T47D (cell line): ENCODE measurements around the gene PKN1.

Source experiments
- DNase-seq, 2 experiments: peaks; one replicate each; pipeline versions ENCODE4 v3.0.0 to v3.0.0-alpha.2; 2011 to 2012; ENCODE audit warnings: low read depth in 1 of 2, low spot score in 1 of 2
- JUND ChIP-seq: IDR thresholded peaks from 2 replicates; pipeline ENCODE4 v1.6.1; 2012; ENCODE audit warnings: low read depth
- in situ Hi-C: cut with HindIII; loops from 2 replicates; pipeline ENCODE4 v1.10.0; 2016; ENCODE audit warnings: low sequenced_read_pairs, low pct_unique_long_range_greater_than_20kb

Gene PKN1

DNA sequence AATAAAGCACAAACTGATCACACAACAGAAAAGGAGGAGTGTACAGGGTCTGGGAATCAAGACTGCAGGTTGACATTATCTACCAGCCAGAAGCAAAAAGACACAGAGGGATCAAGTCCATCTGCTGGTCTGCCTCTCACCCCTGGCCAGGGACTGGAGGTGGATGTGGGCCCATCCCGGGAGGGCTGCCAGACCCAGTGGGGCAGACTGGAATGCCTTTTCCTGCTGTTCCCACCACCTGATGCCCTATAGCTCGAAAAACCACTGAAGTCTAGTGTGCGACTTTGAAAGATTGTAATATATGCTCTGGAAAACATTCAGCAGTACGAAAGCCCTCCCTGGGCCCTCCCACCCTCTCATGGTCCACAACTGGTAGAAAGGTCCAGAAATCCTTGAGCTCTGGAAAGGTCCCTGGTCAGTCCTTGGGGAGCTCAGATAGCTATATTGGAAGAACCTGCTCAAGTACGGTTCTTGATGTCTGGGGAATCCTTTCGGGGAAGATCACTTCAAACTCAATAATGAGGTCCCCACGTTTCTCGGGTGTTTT is 82.5 kb downstream of the PKN1 start:
- TF ChIP-seq JUND: no peak
- no peak for DNase-seq
- in situ Hi-C loops: no loop called here

DNA sequence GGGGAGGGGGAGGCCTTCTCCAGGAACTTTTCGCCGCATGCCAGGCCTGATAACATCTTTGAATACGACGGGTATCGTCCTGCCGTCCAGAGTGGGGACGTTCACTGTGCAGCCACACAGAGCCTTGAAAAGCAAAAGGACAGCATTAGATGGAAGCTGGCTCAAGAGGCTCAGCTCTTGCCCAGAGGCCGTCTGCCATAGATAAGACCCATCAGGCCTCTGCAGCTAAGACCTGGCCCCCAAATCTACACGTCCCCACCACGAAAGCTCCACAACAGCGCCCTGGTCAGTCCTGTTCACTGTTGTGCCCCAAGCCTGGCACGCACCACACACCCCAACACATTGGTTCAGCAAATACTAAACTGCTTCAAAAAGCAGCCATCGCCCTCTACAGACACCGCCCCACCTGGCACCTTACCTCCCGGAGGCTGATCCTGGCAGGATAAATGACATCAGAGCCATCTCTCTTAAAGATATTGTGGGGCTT is 83.0 kb downstream of the PKN1 start:
- in situ Hi-C loops: no loop called here
- DNase-seq: no peak
- TF ChIP-seq JUND: no peak

DNA sequence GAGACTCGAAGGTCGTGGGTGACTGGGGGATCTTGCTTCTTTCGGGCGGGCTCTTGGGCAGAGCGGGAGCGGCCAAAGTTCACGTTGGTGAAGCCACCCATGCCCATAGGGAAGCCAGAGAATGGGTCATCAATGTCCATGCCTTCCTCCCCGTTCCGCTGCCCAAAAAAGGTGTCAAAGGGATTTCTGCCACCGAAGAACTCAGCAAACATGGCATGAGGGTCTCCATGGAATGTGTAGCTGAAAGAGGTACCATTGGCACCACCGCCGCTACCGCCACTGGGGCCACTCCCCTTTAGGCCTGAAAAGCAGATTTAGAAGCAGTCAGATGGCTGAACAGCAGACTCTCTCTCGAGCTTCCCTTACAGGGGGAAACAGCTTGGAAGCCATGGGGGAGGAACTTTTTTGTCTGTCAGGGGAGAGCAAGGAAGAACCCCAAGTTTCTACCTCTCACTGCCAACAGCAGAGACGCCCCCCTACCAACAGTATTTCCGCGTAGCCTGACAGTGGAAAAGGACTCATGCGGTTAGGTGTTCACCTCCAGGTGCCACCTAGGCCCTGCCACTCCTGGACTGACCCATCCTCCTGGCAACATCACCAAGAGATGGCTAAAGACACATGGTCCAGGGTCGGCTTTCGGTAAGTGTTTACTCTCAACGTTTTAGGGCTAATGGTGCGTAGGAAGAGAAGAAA is 83.8 kb downstream of the PKN1 start:
- TF ChIP-seq JUND: no peak
- no peak for DNase-seq
- in situ Hi-C loops: no loop called here

DNA sequence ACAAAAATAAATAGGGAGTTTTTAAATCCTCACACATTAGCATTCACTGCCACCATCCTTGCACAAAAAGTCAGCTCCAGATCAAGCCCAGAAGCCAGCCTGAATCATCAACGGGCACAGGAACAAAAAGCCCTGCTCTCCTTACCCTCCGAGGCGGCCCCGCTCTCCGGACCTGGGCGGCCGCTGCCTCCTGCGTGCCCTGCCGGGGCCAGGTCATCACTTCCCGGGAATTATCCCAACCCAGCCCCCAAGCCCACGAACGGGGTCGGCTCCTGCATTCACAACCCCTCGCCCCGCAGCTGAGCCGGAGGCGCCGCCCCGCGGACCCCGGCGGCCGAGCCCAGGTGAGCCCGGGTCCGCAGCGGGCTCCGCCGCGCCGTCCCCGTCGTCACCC is 84.3 kb downstream of the PKN1 start:
- in situ Hi-C loops: no loop called here
- no peak for DNase-seq
- no peak for TF ChIP-seq JUND

DNA sequence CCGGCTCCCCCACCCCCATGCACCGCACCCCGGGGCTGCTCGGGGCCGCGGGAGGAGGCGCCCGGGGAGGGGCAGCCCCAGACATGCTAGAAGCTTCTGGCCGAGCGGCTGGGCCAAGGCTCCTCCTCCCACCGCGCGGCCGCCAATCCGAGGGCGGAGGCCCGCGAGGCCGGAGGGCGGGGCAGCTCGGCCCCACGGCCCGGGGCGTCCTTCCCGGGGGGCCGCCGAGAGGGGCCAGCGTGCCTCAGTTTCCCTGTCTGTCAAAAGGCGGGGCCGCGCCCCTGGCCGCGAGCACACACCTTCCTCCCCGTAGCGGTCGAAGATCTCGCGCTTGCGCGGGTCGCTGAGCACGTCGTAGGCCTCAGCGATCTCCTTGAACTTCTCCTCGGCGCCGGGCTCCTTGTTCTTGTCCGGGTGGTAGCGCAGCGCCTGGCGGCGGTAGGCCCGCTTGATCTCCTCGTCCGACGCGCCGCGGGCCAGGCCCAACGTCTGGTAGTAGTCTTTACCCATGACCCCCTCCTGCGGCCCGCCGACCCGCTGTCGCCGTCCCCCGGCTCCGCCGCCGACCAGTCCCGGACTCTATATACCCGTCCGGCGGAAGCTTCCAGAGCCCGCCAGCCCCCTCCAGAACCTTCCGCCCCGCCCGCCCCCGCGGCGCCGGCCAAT is 84.9 kb downstream of the PKN1 start, which contains the start of gene DNAJB1:
Gene DNAJB1, minus strand, starts transcription at position 558 of the 666 bp plus-strand sequence. Its CDS starts 48 bp downstream, at position 510.
- in situ Hi-C loops: no loop called here
- TF ChIP-seq JUND: no peak

DNA sequence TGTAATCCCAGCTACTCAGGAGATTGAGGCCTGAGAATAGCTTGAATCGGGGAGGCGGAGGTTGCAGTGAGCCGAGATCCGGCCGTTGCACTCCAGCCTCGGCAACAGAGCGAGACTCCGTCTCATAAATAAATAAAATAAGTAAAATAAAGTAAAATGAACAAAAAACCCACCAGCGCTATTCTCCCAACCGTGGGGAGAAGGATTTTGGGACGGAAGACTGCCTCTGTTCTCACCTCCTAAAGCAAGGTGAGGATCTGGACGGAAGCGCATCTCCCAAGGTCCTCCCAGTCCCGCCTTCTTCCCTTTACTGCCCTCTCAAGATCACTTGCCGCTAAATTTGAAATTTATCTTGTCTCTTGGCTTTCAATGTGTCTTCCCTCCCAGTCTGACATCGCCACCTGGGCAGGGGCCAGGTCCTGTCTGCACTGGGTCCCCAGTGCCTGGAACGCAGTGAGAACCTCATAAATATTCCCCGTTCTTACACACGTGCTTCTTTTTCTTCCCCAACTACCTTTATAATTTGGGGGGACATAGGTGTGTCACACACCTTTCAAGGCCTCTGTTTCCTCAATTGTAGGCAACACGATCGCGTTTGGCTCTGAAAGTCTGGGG is 86.2 kb downstream of the PKN1 start:
- DNase-seq: no peak
- TF ChIP-seq JUND: no peak
- in situ Hi-C loops: no loop called here

More for the DNA sequence above, 84.9 kb downstream of the PKN1 start, which contains the start of gene DNAJB1:
- DNase-seq: peak; percentile 77 to 81

DNA sequence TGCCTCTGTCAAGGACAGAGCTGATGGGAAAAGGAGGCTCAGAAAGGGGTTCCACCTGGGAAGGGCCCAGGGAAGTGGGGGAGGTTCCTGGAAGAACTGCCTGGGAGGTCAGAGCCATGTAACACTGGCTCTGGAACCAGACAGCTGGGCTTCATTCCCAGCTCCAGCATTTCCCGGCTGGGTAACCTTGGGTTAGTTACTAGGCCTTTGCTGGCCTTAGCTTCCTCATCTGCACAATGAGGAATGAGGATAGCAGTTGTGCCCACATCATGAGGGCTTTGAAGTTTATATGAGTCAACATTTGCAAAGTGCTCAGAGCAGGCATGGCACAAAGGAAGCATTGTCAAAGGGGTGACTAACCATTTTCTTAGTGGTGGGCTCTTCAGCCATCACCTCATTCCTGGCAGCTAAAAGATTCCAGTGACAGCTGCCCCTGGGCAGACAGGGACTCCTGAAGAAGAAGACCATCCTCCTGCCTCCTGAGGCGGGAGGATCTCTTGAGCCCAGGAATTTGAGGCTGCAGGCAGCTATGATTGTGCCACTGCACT is 86.8 kb downstream of the PKN1 start:
- in situ Hi-C loops: no loop called here
- TF ChIP-seq JUND: no peak
- no peak for DNase-seq

DNA sequence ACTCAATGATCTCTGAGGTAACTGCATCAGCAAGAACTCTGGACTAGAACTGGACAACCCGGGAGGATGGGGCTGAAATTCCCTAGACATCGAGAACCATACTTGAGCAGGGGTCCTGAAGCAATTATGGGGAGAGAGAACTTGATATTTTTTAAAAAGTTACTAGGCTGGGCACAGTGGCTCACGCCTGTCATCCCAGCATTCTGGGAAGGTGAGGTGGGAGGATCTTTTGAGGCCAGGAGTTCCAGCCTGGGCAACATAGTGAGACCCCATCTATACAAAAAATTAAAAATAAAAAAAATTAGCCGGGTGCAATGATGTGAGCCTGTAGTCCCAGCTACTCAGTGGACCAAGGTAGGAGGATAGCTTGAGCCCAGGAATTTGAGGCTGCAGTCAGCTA is 87.4 kb downstream of the PKN1 start:
- DNase-seq: no peak
- TF ChIP-seq JUND: no peak
- in situ Hi-C loops: no loop called here
